ENCODE results near the gene ZSWIM1.
A peak's percentile ranks its signal among the peaks of the same experiment; 100 is the strongest.
"Not testable (repeated sequence)": the region's sequence is repeated elsewhere in the genome, so short reads cannot be mapped to it uniquely, and the experiment has no call there.

ZSWIM1 gene

GRCh38 chr20:45925821-45926506, 44.9 kb downstream of the ZSWIM1 start:
- no peak overlapping the region for H3K4me3 ChIP-seq (ENCODE audit: low read length)
- TF ChIP-seq CTCF (conservative IDR thresholded peaks at IDR 0.05; ENCODE audit: low read length), result no peak
- no peak for DNase-seq (ENCODE audit: low read depth)

GRCh38 chr20:45926731-45927070, 45.7 kb downstream of the ZSWIM1 start:
- no peak for DNase-seq (ENCODE audit: low read depth)
- TF ChIP-seq CTCF (conservative IDR thresholded peaks at IDR 0.05; ENCODE audit: low read length), result no peak
- no peak overlapping the region for H3K4me3 ChIP-seq (ENCODE audit: low read length)

GRCh38 chr20:45927071-45927878, 46.2 kb downstream of the ZSWIM1 start:
- TF ChIP-seq CTCF (conservative IDR thresholded peaks at IDR 0.05; ENCODE audit: low read length), result no peak
- DNase-seq (ENCODE audit: low read depth), result no peak
- no peak overlapping the region for H3K4me3 ChIP-seq (ENCODE audit: low read length)

- H3K4me3 ChIP-seq (ENCODE audit: low read length); DNase-seq (ENCODE audit: low read depth): not testable (repeated sequence)
Observed at GRCh38 chr20:45931680-45932079, 50.7 kb downstream of the ZSWIM1 start.

GRCh38 chr20:45933266-45934045, 52.4 kb downstream of the ZSWIM1 start:
- peak overlapping the region; percentile 100 for H3K4me3 ChIP-seq (ENCODE audit: low read length)
- TF ChIP-seq CTCF (conservative IDR thresholded peaks at IDR 0.05; ENCODE audit: low read length), result peak; percentile 26
- peak; percentile 70 for DNase-seq (ENCODE audit: low read depth)

- no peak for DNase-seq (ENCODE audit: low read depth)
- no peak for TF ChIP-seq CTCF (conservative IDR thresholded peaks at IDR 0.05; ENCODE audit: low read length)
- H3K4me3 ChIP-seq (ENCODE audit: low read length), result peak overlapping the region; percentile 100
Observed at GRCh38 chr20:45934046-45934585, 53.1 kb downstream of the ZSWIM1 start.
